ES-I3 (cell line): Measurements from ENCODE around the gene NDC80.
A peak's percentile ranks its signal among the peaks of the same experiment; 100 is the strongest.
"Not testable (repeated sequence)": the region's sequence is repeated elsewhere in the genome, so short reads cannot be mapped to it uniquely, and the experiment has no call there.

Experiments used
- H3K36me3 ChIP-seq: 2 replicates; pipeline ENCODE4 v1.6.1; 2013; ENCODE audit warnings: mild to moderate bottlenecking, low read length, control low read depth, moderate library complexity; ENCODE audit not compliant: insufficient read depth
- H3K4me1 ChIP-seq: 2 replicates; pipeline ENCODE4 v1.6.1; 2013; ENCODE audit warnings: mild to moderate bottlenecking, control low read depth, low read length; ENCODE audit not compliant: insufficient read depth
- H3K9ac ChIP-seq: 2 replicates; pipeline ENCODE4 v1.6.1; 2013; ENCODE audit warnings: low read depth, mild to moderate bottlenecking, low read length, moderate library complexity
- H3K9me3 ChIP-seq: 2 replicates; pipeline ENCODE4 v1.6.1; 2013; ENCODE audit warnings: mild to moderate bottlenecking, low read length, moderate library complexity; ENCODE audit not compliant: control insufficient read depth, insufficient read depth

Gene NDC80

DNA sequence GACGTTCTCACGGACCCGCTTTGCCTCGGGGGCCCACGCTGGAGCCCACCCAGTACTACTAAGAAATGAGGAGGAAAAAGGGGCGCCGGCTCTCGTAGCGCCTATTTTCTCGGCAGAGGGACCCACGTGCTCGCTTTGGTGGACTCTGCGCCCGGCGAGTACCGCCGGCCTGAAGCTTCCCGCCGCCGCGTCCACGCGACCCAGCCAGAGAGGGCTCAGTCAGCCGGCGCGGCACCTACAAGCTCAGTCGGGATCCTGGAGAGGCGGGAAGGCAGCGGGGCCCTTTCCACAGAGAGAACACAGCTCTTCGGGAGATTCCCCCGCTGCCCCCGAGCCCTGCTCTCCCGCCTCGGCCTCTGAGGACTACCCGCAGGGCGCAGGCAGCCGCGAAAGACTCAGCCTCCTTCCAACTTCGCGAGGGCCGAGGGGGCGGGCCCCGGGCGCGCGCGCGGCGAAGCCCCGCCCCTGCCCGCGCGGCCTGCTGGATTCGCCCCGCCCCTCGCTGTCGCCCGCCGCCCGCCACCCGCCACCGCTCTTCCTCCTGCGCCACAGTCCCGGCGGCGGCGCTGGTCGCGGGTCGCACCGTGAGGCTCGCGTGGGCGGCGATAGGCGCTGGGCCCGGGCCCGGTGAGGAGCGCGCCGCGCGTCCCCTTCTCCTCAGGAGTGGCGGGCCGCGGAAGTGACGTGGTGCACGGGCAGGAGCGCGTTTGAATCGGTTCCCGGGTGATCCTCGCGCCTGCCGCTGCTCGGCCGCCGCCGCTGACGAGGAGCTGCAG, 84.0 kb downstream of the NDC80 start, which contains the start of gene SMCHD1:
Gene SMCHD1 (plus strand): TSS at position 549 of the 776 bp plus-strand sequence. CDS start 350 bp downstream, outside the sequence.
- no peaks in the 10 kb centered on the region for H3K9me3 ChIP-seq
- peaks cover 15% of the 10 kb centered on the region for H3K4me1 ChIP-seq
- H3K36me3 ChIP-seq: no peaks in the 10 kb centered on the region
- peak within 1 kb of the TSS; percentile 95 for H3K9ac ChIP-seq

DNA sequence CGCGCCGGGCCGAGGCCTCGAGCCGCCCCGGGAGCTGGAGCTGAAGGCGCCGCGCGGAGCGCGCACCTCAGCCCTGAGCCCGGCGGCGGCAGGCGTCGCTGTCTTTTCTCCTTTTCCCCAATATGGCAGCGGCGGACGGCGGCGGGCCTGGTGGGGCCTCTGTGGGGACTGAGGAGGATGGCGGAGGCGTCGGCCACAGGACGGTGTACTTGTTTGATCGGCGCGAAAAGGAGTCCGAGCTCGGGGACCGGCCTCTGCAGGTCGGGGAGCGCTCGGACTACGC, 84.5 kb downstream of the NDC80 start:
- Histone ChIP-seq H3K4me1 (peaks cover 15% of the 10 kb centered on the region), H3K36me3 (no peaks in the 10 kb centered on the region), H3K9me3 (no peaks in the 10 kb centered on the region), H3K9ac (peak overlapping the region; percentile 95)

DNA sequence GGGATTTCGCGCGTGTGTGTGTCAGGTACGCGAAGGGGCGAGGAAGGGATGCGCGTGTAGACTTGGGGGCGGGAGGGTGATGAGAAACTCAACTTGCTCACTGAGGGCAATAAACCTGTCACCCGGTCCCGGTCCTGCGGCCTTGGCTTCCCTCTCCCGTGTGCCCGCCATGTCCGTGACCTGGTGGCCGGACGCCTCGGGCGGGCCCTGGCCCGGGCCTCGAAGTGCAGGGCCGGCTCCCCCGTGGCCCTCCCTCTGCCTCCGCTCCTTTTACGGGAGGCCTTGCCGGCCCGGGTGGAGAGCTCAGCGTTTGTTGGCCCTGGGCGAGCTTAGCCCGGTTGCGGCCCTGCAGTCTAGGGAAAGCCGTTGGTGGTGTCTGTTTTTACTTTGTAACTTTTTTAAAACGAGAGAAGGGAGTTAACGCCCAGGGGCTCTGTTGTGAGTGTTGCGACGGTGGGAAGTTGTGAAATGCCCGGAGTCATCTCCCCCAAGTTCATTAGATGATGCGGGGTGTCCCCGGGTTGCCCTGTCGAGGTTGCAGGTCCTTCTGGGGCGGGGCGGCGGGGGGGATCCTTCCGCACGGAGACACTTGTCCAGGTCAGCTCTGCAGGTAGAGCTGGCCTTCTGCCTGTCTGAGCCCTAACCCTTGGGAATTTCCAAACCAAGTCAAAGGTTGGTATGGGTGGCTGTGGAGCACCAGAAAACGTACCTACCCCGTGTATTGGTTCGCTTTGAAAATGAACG, 85.1 kb downstream of the NDC80 start:
- peaks cover 15% of the 10 kb centered on the region for H3K4me1 ChIP-seq
- H3K36me3 ChIP-seq: no peaks in the 10 kb centered on the region
- H3K9ac ChIP-seq: peak overlapping the region; percentile 95
- no peaks in the 10 kb centered on the region for H3K9me3 ChIP-seq

DNA sequence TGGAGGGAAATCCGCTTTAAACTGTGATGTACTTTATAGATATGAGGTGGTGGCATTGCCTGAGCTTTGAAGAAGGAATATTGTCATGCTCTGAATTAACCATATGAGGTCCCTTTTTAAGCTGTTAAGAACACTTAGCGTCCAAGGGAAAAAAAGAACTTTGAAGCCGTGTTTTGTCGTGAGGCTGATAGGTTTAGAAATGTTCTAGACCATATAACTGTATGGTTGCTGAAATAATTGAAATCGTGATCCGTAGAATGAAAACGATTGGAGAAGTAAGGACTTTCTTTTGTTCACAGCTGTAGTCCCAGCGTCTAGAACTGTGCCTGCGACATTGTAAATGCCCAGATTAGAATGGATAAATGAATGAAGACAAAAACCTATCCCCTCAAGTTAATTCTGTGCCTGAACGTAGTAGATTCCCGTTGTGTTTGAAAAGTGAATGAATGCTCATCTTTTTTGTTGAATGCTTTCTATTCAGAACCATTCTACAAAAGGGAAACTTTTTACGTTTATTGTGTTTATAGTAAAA, 85.7 kb downstream of the NDC80 start:
- peaks cover 15% of the 10 kb centered on the region for H3K4me1 ChIP-seq
- no peaks in the 10 kb centered on the region for H3K36me3 ChIP-seq
- H3K9ac ChIP-seq: peak overlapping the region; percentile 95
- no peaks in the 10 kb centered on the region for H3K9me3 ChIP-seq

DNA sequence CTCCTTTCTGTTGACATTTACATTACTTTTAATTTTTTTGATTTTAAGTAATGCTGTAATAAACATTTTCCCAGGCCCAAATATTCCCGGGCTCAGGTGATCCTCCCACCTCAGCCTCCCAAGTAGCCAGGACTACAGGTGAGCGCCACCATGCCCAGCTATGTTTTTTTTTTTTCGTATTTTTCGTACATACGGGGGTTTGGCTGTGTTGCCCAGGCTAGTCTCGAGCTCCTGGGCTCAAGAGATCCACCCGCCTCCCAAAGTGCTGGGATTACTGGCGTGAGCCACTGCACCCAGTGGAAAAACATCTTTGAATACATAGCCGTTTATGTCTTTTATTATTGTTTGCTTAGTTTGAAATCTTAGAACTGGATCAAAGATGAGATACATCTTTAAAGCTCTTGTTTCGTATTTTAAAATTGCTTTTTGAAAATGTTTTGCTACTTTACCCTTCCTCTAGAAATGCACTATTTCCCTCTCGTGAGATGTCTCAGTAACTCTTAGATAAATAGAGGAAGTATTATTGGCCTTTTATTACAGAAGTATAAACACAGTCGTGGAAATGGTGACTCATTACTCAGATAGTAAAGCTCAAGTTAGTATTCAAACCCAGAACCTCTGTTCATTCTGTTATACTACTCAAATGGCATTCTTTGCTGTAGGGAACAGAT, 86.6 kb downstream of the NDC80 start:
- H3K9ac ChIP-seq: peak overlapping the region; percentile 95; the same call in 1 of the 2 replicates
- peaks cover 11% of the 10 kb centered on the region for H3K4me1 ChIP-seq
- H3K9me3 ChIP-seq: no peaks in the 10 kb centered on the region
- no peaks in the 10 kb centered on the region for H3K36me3 ChIP-seq

DNA sequence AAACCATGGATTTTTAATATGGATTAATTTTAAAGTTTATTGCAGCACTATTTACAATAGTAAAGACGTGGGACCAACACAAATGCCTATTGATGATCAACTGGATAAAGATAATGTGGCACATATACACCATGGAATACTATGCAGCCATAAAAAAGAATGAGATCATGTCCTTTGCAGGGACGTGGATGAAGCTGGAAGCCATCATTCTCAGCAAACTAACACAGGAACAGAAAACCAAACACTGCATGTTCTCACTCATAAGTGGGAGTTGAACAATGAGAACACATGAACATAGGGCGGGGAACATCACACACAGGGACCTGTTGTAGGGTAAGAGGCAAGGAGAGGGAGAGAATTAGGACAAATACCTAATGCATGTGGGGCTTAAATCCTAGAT, 89.5 kb downstream of the NDC80 start:
- H3K9ac ChIP-seq, H3K36me3 ChIP-seq: not testable (repeated sequence)

DNA sequence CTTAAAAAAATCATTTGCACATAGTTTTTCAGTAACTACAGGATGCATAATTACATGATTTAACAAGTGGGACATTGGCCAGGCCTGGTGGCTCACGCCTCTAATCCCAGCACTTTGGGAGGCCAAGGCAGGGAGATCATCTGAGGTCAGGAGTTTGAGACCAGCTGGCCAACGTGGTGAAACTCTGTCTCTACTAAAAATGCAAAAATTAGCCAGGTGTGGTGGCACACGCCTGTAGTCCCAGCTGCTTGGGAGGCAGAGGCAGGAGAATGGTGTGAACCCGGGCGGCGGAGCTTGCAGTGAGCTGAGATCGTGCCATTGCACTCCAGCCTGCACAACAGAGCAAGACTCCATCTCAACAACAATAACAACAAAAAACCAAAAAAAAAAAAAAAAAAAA, 90.9 kb downstream of the NDC80 start:
- not testable (repeated sequence) for H3K4me1 ChIP-seq, H3K9me3 ChIP-seq, H3K36me3 ChIP-seq, H3K9ac ChIP-seq

More for the DNA sequence above, 89.5 kb downstream of the NDC80 start:
- H3K4me1 ChIP-seq, H3K9me3 ChIP-seq: not testable (repeated sequence)

DNA sequence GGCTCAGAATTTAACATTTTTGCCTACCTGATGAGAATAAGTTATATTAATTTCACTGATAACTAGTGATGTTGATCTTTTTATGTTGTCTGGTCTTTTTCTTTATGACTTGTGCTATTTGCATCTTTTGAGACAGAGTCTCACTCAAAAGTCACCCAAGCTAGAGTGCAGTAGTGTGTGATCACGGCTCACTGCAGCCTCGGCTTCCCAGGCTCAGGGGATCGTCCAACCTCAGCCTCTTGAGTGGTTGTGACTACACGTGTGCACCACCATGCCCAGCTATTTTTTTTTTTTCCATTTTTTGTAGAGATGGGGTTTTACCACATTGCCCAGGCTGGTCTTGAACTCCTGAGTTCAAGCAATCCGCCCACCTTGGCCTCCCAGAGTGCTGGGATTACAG, 91.6 kb downstream of the NDC80 start:
- H3K36me3 ChIP-seq: no peaks in the 10 kb centered on the region
- no peaks in the 10 kb centered on the region for H3K4me1 ChIP-seq
- H3K9me3 ChIP-seq: no peaks in the 10 kb centered on the region
- no peak overlapping the region for H3K9ac ChIP-seq
